Measurements from ENCODE around the gene ASIC5.

Gene ASIC5

GRCh38 chr4:155881555-155881954 lies 15.5 kb upstream of the ASIC5 start:
- DNase-seq (ENCODE audit: low read depth in 2 of 2): no peak

GRCh38 chr4:155879767-155880166 lies 13.7 kb upstream of the ASIC5 start:
- no peak for DNase-seq (ENCODE audit: low read depth in 2 of 2)

GRCh38 chr4:155878611-155879010 lies 12.5 kb upstream of the ASIC5 start:
- no peak for DNase-seq (ENCODE audit: low read depth in 2 of 2)

DNA sequence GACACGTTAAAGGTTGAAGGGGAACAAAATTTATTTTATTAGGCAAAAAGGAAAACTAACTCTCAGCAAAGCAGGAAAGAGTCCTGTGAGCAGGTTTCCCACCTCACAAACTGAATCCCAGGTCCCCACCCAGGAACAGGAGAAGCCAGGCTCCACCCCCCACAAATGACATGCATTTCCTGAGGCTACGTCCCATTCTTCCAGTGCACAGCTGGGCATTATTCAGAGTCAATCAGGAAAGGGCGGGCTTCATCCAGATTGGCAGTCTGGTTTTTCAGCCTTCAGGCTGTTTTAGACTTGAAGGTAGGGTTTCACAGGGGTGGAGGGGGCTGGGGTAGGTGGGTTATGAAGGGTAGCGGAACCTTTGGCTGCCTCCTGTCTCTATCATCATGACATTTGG lies 11.9 kb upstream of the ASIC5 start:
- DNase-seq (ENCODE audit: low read depth in 2 of 2): no peak

DNA sequence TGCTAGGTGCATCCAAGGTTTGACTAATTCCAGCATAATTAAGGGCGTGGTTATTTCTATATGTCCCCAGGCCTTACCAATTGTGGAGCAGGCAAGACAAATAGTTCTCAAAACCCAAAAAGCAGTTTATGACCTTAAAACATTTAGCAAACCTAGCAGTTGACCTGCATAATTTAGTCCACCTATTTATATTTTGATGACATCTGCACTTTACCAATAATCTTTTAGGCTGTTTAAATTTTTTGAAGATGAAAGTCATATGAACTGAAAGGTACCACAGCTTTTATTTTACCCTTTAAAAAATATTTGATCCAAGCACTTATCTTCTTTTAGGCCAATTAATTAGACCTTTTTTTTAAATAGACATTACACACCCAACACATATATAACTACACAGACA lies 9.8 kb upstream of the ASIC5 start:
- no peak for DNase-seq (ENCODE audit: low read depth in 2 of 2)

- no peak for DNase-seq (ENCODE audit: low read depth in 2 of 2)
These were observed 10.2 kb downstream of the ASIC5 start for GRCh38 chr4:155855897-155856296.

- DNase-seq (ENCODE audit: low read depth in 2 of 2): no peak
These were observed 11.4 kb downstream of the ASIC5 start for GRCh38 chr4:155854582-155855226.

GRCh38 chr4:155853189-155853588 lies 12.9 kb downstream of the ASIC5 start:
- DNase-seq (ENCODE audit: low read depth in 2 of 2): no peak

GRCh38 chr4:155849042-155849441 lies 17.0 kb downstream of the ASIC5 start:
- no peak for DNase-seq (ENCODE audit: low read depth in 2 of 2)

DNA sequence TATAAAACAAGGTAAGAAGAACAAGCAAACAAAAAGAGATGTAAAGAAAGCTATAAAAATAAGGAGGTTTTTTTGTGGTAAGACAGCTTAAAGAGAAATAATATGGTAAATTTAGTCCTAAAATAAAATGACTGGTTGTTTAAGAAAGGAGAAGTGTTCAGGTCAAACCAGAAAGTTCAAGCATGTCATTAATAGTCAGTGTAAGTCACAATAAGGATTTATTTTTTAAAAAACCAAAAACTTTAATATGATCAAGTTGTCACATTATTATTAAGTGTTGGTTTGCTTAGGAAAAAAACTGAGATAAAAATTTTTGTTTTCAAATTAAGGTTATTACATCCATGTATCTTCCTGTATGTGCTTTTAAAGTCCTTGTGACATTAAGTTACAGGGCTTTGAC lies 19.1 kb downstream of the ASIC5 start:
- no peak for DNase-seq (ENCODE audit: low read depth in 2 of 2)

GRCh38 chr4:155842080-155842479 lies 24.0 kb downstream of the ASIC5 start:
- no peak for DNase-seq (ENCODE audit: low read depth in 2 of 2)

GRCh38 chr4:155837203-155837796 lies 28.8 kb downstream of the ASIC5 start:
- DNase-seq (ENCODE audit: low read depth in 2 of 2): no peak

GRCh38 chr4:155832664-155833063 lies 33.4 kb downstream of the ASIC5 start:
- DNase-seq (ENCODE audit: low read depth in 2 of 2): no peak

GRCh38 chr4:155828628-155829027 lies 37.4 kb downstream of the ASIC5 start:
- DNase-seq (ENCODE audit: low read depth in 2 of 2): no peak

- no peak for DNase-seq (ENCODE audit: low read depth in 2 of 2)
These were observed 43.5 kb downstream of the ASIC5 start for GRCh38 chr4:155822572-155822971.

DNA sequence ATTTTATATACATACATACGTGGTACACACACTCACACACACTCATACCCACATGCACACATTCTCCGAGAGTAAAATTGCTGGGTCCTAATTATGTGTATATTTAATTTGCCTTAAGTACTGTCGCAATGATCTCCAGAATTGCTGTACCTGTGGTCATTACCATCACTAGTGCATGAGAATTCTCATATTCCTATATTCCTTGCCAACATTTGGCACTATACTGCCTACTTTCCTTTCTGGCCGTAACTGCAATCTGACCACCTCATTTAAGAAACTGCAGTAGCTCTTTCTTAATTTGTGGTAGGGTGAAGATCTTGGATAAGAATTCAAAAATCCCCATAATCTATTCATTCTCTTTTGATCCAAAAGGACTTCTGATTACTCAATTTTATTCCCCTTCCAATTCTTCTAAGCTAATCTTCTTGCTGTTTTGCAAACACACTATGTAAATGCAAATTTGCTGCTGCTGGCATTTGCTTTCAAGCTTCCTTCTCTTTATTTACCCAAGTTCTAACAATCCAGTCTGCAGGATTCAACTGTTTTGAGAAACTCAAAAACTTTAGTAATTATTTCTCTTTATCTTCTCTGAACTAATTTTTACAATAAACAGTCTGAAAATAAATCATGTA lies 45.1 kb downstream of the ASIC5 start:
- DNase-seq (ENCODE audit: low read depth in 2 of 2): no peak

DNA sequence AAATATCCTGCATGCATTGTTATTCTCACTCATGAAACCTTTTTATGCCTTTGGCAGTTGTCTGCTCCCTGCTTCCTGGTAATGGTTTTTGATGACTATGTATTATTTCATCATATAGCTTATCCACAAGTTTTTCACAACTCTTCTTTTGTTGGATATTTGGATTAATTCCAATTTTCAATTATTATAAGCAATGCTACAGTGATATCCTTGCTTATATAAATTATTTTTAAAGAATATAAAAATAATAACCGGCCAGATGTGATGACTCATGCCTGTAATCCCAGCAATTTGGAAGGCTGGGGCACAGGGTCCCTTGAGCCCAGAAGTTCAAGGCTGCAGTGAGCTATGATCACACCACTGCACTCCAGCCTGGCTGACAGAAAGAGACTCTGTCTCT lies 47.0 kb downstream of the ASIC5 start:
- DNase-seq (ENCODE audit: low read depth in 2 of 2): no peak

DNA sequence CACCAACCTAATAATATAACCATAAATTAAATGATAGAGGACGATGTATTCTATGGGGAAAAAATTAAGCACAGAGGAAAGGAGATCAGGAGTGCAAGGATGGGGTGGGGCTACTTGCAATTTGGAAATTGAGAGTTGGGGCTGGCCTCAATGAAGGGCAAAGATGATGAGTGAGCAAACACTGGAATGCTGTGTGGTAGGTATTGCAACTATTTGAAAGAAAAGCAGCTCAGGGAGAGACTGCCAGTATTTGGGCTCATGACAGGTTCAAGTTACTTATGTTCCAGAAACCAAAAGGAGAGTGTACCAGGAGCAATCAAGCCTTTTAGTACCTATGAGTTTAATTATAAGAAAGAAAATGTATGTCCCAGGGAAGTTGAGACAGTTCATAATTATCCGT lies 47.4 kb downstream of the ASIC5 start:
- no peak for DNase-seq (ENCODE audit: low read depth in 2 of 2)

DNA sequence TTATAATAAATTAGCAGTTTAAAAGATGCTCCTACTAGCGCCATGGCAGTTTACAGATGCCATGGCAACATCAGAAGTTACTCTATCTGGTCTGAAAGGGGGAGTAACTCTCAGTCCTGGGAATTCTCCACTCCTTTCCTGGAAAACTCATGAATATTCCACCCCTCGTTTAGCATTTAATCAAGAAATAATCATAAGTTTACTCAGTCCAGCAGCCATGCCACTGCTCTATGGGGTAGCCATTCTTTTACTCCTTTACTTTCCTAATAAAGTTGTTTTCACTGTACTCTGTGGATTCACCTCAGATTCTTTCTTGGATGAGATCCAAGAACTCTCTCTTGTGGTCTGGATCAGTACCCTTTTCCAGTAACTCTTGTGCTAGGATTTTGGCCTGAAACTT lies 55.0 kb downstream of the ASIC5 start:
- DNase-seq (ENCODE audit: low read depth in 2 of 2): no peak

DNA sequence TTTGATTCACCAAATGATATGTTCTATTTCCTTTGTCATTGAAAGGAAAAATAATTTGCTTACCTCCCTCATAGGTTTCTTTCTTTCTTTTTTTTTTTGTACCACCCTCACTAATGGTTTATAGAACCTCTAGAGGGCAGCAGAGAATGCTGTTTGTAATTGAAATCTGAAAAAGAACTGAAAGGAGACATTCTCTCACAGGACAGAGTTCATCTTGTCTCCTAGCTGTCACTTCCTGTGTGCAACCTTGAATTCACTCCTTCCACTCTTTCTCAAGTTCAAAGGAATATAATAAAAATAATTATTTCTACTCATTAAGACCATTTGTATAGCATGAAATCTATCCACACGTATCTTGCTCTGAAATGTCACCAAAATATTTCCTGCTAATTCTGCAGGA lies 56.2 kb downstream of the ASIC5 start:
- peak; percentile 81 to 84 for DNase-seq (ENCODE audit: low read depth in 2 of 2)

GRCh38 chr4:155807021-155807420 lies 59.1 kb downstream of the ASIC5 start:
- peak; percentile 96 to 97 for DNase-seq (ENCODE audit: low read depth in 2 of 2)

DNA sequence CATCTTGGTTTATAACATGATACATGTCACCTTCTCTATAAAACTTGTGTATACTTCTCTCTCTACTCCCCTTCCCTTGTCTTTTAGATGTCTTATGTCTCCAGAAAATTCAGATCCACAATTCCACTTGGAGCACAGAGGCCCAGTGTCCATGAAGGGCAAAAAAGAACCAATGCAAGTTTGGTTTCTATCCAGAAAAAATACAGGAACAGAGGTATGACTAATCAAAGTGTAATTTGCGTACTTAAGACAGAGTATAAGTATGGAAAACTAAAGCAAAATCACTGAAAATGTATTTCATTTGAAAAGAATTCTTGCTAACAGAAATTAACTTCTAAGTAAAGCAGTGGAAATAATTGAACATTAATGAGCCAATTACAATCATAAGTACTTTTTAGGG lies 61.1 kb downstream of the ASIC5 start:
- DNase-seq (ENCODE audit: low read depth in 2 of 2): no peak

- no peak for DNase-seq (ENCODE audit: low read depth in 2 of 2)
These were observed 63.7 kb downstream of the ASIC5 start for GRCh38 chr4:155802190-155802959.

Data from fibroblast of skin of left quadriceps (primary cell).